Measurements from ENCODE around the gene CDHR1. TPM values are rescaled to one million over a fixed set of nuclear protein-coding genes. Genes with fewer than 3 reads are reported as not detected.
"Not testable (repeated sequence)": the region's sequence is repeated elsewhere in the genome, so short reads cannot be mapped to it uniquely, and the experiment has no call there.

CDHR1 gene
- total RNA-seq (0.52 TPM), polyA plus RNA-seq (1.3 TPM)
- long read RNA-seq, donor 1: 0 reads
- long read RNA-seq, donor 2: 0 reads
- long read RNA-seq, donor 3: 0 reads
- long read RNA-seq, donor 4: 0 reads
- long read RNA-seq, donor 5: 0 reads
- long read RNA-seq, donor 6: 0 reads
- long read RNA-seq, donor 7: 0 reads
- long read RNA-seq, donor 8: 0 reads
- long read RNA-seq, donor 9: 0 reads
- long read RNA-seq, donor 10: 0 reads

DNA sequence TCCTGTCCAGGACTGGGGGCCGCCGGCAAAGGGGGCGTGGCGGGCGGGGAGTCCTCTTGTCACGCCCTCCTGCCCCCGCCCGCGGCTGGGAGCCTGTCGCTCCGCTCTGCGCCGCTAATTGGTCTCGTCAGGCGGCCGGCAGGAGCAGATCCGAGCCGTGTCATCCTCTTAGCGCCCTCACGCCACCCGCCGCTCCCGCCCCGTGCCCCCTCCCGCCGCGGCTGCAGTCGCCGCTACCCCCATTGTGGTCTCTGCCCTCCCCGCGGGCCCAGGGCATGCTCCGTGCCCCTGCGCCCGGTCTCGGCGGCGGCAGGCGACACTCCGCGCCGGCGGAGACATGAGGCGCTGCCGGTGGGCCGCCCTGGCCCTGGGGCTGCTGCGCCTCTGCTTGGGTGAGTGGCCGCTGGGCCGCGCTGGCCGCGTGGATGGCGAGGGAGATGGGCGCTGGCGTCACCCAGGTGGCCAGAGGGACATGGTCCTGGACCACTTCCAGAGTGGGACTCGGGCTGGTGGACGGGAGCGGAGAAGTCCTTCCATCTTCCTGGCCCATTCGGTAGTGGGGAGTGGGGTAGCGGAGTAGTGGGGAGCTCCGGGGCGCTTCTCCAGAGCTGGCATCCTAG lies at the start of gene CDHR1:
CDHR1 (plus strand) TSS at position 114 of the 620 bp plus-strand sequence; CDS start at position 338, 224 bp downstream.
- Histone ChIP-seq H3K4me1 (ENCODE audit: control insufficient read depth in 2 of 2, insufficient read depth in 2 of 2, low read length in 2 of 2) (peaks cover 22 to 34% of the 10 kb centered on the region in 2 donors), H3K36me3 (ENCODE audit: control insufficient read depth in 2 of 2, insufficient read depth in 2 of 2, low read length in 1 of 2) (no peaks in the 10 kb centered on the region), H3K27me3 (ENCODE audit: control insufficient read depth in 2 of 2, insufficient read depth in 1 of 2, low read length in 1 of 2) (peaks cover 10 to 72% of the 10 kb centered on the region in 2 donors), H3K9me3 (ENCODE audit: control insufficient read depth in 2 of 2, insufficient read depth in 1 of 2, low read length in 1 of 2) (no peaks in the 10 kb centered on the region), H3K27ac (ENCODE audit: low read depth in 1 of 2, low read length in 1 of 2) (no peak within 1 kb of the TSS), H3K4me3 (ENCODE audit: low read length in 2 of 2) (peak within 1 kb of the TSS in 1 of 2 donors; percentile 53)
- 2% methylated on average over 61 of the region's 61 CpGs for WGBS
- DNase-seq (ENCODE audit: low read depth in 6 of 9, low spot score in 9 of 9): peak in 1 of 9 donors; percentile 43

DNA sequence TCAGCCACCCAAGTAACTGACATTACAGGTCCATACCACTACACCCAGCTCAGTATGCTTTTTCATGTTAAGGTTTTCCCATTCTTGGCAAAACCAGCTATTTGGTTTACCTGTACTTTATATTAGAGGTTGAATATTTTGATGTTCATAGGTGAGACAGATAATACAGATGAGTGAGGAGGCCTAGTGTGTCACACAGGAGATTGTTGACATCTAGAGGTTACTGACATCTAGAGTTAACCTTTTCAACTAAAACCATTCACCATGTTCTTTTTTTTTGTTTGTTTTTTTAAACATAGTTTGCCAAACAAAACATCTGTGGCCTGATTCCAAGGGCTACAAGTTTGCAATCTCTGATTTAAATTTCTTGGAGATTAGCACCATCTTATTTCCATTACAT lies 47.0 kb upstream of the CDHR1 start:
- no peak overlapping the region for H3K27ac ChIP-seq (ENCODE audit: low read depth in 1 of 2, low read length in 1 of 2)

DNA sequence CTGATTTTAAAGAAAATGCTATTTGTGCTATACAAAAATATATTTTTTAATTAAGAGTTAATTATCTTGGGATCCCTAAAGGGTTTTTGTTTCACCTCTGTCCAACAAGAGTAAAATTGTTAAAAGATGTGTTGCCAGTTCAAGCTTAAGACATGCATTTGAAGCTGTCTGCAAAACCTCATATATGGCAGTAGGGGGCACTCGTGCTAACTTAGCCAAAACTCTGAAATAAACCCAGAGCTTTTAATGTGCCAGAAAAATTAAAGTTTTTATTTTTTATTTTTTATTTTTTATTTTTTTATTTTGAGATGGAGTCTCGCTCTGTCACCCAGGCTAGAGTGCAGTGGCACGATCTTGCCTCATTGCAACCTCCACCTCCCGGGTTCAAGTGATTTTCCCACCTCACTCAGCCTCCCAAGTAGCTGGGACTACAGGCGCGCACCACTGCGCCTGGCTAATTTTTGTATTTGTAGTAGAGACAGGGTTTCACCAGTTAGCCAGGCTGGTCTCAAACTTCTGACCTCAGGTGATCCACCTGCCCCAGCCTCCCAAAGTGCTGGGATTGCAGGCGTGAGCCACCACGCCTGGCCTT lies 46.2 kb upstream of the CDHR1 start:
- H3K27ac ChIP-seq (ENCODE audit: low read depth in 1 of 2, low read length in 1 of 2); H3K4me3 ChIP-seq (ENCODE audit: low read length in 2 of 2); H3K4me1 ChIP-seq (ENCODE audit: control insufficient read depth in 2 of 2, insufficient read depth in 2 of 2, low read length in 2 of 2); H3K27me3 ChIP-seq (ENCODE audit: control insufficient read depth in 2 of 2, insufficient read depth in 1 of 2, low read length in 1 of 2); H3K9me3 ChIP-seq (ENCODE audit: control insufficient read depth in 2 of 2, insufficient read depth in 1 of 2, low read length in 1 of 2): not testable (repeated sequence)
- DNase-seq (ENCODE audit: low read depth in 6 of 9, low spot score in 9 of 9): peak in 3 of 9 donors; percentile 17 to 53 (median 42)
- WGBS: 85% methylated on average over 9 of the region's 9 CpGs
- H3K36me3 ChIP-seq (ENCODE audit: control insufficient read depth in 2 of 2, insufficient read depth in 2 of 2, low read length in 1 of 2): peaks cover 32 to 76% of the 10 kb centered on the region in 2 donors

More for the DNA sequence above, 47.0 kb upstream of the CDHR1 start:
- no peaks in the 10 kb centered on the region for H3K4me1 ChIP-seq (ENCODE audit: control insufficient read depth in 2 of 2, insufficient read depth in 2 of 2, low read length in 2 of 2)
- H3K9me3 ChIP-seq (ENCODE audit: control insufficient read depth in 2 of 2, insufficient read depth in 1 of 2, low read length in 1 of 2): no peaks in the 10 kb centered on the region
- H3K4me3 ChIP-seq (ENCODE audit: low read length in 2 of 2): no peak overlapping the region
- H3K36me3 ChIP-seq (ENCODE audit: control insufficient read depth in 2 of 2, insufficient read depth in 2 of 2, low read length in 1 of 2): peaks cover 32 to 77% of the 10 kb centered on the region in 2 donors
- DNase-seq (ENCODE audit: low read depth in 6 of 9, low spot score in 9 of 9): no peak
- H3K27me3 ChIP-seq (ENCODE audit: control insufficient read depth in 2 of 2, insufficient read depth in 1 of 2, low read length in 1 of 2): no peaks in the 10 kb centered on the region

DNA sequence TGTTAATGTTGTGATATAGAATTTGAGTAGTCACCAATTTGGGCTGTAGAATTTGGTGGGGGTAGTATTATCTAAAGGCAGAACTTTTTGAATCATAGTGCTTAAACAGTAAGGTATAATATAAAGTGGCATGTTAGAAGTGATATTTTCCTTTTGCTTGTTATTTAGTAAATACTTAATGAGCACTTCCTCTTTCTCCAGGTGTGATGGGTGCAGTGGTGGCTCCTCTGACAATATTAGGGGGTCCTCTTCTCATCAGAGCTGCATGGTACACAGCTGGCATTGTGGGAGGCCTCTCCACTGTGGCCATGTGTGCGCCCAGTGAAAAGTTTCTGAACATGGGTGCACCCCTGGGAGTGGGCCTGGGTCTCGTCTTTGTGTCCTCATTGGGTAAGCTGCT lies 44.5 kb upstream of the CDHR1 start:
- H3K9me3 ChIP-seq (ENCODE audit: control insufficient read depth in 2 of 2, insufficient read depth in 1 of 2, low read length in 1 of 2): no peaks in the 10 kb centered on the region
- WGBS: 98% methylated on average over 2 of the region's 2 CpGs
- no peaks in the 10 kb centered on the region for H3K27me3 ChIP-seq (ENCODE audit: control insufficient read depth in 2 of 2, insufficient read depth in 1 of 2, low read length in 1 of 2)
- H3K36me3 ChIP-seq (ENCODE audit: control insufficient read depth in 2 of 2, insufficient read depth in 2 of 2, low read length in 1 of 2): peaks cover 33 to 69% of the 10 kb centered on the region in 2 donors
- H3K4me1 ChIP-seq (ENCODE audit: control insufficient read depth in 2 of 2, insufficient read depth in 2 of 2, low read length in 2 of 2): no peaks in the 10 kb centered on the region
- no peak overlapping the region for H3K4me3 ChIP-seq (ENCODE audit: low read length in 2 of 2)
- H3K27ac ChIP-seq (ENCODE audit: low read depth in 1 of 2, low read length in 1 of 2): no peak overlapping the region
- DNase-seq (ENCODE audit: low read depth in 6 of 9, low spot score in 9 of 9): no peak

DNA sequence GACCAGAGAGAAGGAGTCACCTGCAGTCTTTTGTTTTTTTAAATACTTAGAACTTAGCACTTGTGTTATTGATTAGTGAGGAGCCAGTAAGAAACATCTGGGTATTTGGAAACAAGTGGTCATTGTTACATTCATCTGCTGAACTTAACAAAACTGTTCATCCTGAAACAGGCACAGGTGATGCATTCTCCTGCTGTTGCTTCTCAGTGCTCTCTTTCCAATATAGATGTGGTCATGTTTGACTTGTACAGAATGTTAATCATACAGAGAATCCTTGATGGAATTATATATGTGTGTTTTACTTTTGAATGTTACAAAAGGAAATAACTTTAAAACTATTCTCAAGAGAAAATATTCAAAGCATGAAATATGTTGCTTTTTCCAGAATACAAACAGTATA lies 41.6 kb upstream of the CDHR1 start:
- Histone ChIP-seq H3K27ac (ENCODE audit: low read depth in 1 of 2, low read length in 1 of 2) (no peak overlapping the region), H3K27me3 (ENCODE audit: control insufficient read depth in 2 of 2, insufficient read depth in 1 of 2, low read length in 1 of 2) (no peaks in the 10 kb centered on the region), H3K4me1 (ENCODE audit: control insufficient read depth in 2 of 2, insufficient read depth in 2 of 2, low read length in 2 of 2) (no peaks in the 10 kb centered on the region), H3K36me3 (ENCODE audit: control insufficient read depth in 2 of 2, insufficient read depth in 2 of 2, low read length in 1 of 2) (peaks cover 28 to 45% of the 10 kb centered on the region in 2 donors), H3K9me3 (ENCODE audit: control insufficient read depth in 2 of 2, insufficient read depth in 1 of 2, low read length in 1 of 2) (no peaks in the 10 kb centered on the region), H3K4me3 (ENCODE audit: low read length in 2 of 2) (no peak overlapping the region)
- no peak for DNase-seq (ENCODE audit: low read depth in 6 of 9, low spot score in 9 of 9)

DNA sequence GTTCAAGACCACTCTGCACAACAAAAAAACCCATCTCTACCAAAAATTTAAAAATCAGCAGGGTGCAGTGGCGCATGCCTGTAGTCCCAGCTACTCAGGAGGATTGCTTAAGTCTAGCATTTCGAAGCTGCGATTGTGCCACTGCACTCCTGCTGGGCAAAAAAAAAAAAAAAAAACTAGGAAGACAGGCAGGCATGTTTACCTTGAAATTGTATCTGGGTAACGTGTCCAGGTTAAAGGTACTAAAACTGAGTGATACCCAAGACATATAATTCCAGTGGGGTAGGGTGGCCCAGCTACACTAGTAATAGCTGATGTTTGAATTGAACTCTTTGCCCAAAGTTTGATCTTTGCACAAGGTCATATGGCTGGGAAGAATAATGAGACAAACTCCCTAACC lies 38.8 kb upstream of the CDHR1 start:
- no peaks in the 10 kb centered on the region for H3K9me3 ChIP-seq (ENCODE audit: control insufficient read depth in 2 of 2, insufficient read depth in 1 of 2, low read length in 1 of 2)
- peaks cover 2 to 6% of the 10 kb centered on the region in 2 donors for H3K27me3 ChIP-seq (ENCODE audit: control insufficient read depth in 2 of 2, insufficient read depth in 1 of 2, low read length in 1 of 2)
- H3K27ac ChIP-seq (ENCODE audit: low read depth in 1 of 2, low read length in 1 of 2): no peak overlapping the region
- DNase-seq (ENCODE audit: low read depth in 6 of 9, low spot score in 9 of 9): no peak
- H3K36me3 ChIP-seq (ENCODE audit: control insufficient read depth in 2 of 2, insufficient read depth in 2 of 2, low read length in 1 of 2): peaks cover 14 to 25% of the 10 kb centered on the region in 2 donors
- H3K4me3 ChIP-seq (ENCODE audit: low read length in 2 of 2): no peak overlapping the region
- 95% methylated on average over 4 of the region's 4 CpGs for WGBS
- H3K4me1 ChIP-seq (ENCODE audit: control insufficient read depth in 2 of 2, insufficient read depth in 2 of 2, low read length in 2 of 2): no peaks in the 10 kb centered on the region

GRCh38 chr10:84156009-84156408 lies 38.3 kb upstream of the CDHR1 start:
- Histone ChIP-seq H3K36me3 (ENCODE audit: control insufficient read depth in 2 of 2, insufficient read depth in 2 of 2, low read length in 1 of 2) (peaks cover 10 to 20% of the 10 kb centered on the region in 2 donors), H3K27ac (ENCODE audit: low read depth in 1 of 2, low read length in 1 of 2) (no peak overlapping the region), H3K4me3 (ENCODE audit: low read length in 2 of 2) (no peak overlapping the region), H3K9me3 (ENCODE audit: control insufficient read depth in 2 of 2, insufficient read depth in 1 of 2, low read length in 1 of 2) (no peaks in the 10 kb centered on the region), H3K4me1 (ENCODE audit: control insufficient read depth in 2 of 2, insufficient read depth in 2 of 2, low read length in 2 of 2) (no peaks in the 10 kb centered on the region), H3K27me3 (ENCODE audit: control insufficient read depth in 2 of 2, insufficient read depth in 1 of 2, low read length in 1 of 2) (peaks cover 2 to 6% of the 10 kb centered on the region in 2 donors)
- no peak for DNase-seq (ENCODE audit: low read depth in 6 of 9, low spot score in 9 of 9)
- 98% methylated on average over 2 of the region's 2 CpGs for WGBS

DNA sequence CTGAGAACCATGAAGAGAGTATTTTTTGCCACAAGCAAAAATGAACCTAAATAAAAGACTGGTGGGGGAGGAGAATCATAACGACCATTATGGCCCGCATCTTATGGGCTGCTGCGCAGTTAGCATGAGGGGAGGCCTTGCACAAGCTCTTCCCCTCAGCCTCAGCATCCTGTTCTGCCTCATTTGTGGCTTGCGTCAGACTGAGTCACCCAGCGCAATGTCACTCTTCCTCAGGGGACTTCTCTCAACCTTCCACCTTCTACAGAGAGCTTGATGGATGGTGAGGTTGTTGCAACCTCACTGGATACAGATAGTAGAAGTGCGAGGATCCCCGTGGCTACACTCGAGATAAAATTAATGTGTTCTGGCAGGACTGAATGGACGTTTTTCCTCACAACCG lies 37.6 kb upstream of the CDHR1 start:
- H3K27ac ChIP-seq (ENCODE audit: low read depth in 1 of 2, low read length in 1 of 2): no peak overlapping the region
- no peaks in the 10 kb centered on the region for H3K4me1 ChIP-seq (ENCODE audit: control insufficient read depth in 2 of 2, insufficient read depth in 2 of 2, low read length in 2 of 2)
- H3K27me3 ChIP-seq (ENCODE audit: control insufficient read depth in 2 of 2, insufficient read depth in 1 of 2, low read length in 1 of 2): peaks cover 2 to 6% of the 10 kb centered on the region in 2 donors
- no peak overlapping the region for H3K4me3 ChIP-seq (ENCODE audit: low read length in 2 of 2)
- peaks cover 9 to 17% of the 10 kb centered on the region in 2 donors for H3K36me3 ChIP-seq (ENCODE audit: control insufficient read depth in 2 of 2, insufficient read depth in 2 of 2, low read length in 1 of 2)
- 85% methylated on average over 10 of the region's 10 CpGs for WGBS
- no peak for DNase-seq (ENCODE audit: low read depth in 6 of 9, low spot score in 9 of 9)
- no peaks in the 10 kb centered on the region for H3K9me3 ChIP-seq (ENCODE audit: control insufficient read depth in 2 of 2, insufficient read depth in 1 of 2, low read length in 1 of 2)

GRCh38 chr10:84158061-84158460 lies 36.3 kb upstream of the CDHR1 start:
- WGBS: 98% methylated on average over 2 of the region's 2 CpGs
- H3K4me1 ChIP-seq (ENCODE audit: control insufficient read depth in 2 of 2, insufficient read depth in 2 of 2, low read length in 2 of 2): no peaks in the 10 kb centered on the region
- no peak overlapping the region for H3K4me3 ChIP-seq (ENCODE audit: low read length in 2 of 2)
- peaks cover 9% of the 10 kb centered on the region in 2 donors for H3K36me3 ChIP-seq (ENCODE audit: control insufficient read depth in 2 of 2, insufficient read depth in 2 of 2, low read length in 1 of 2)
- peaks cover 2 to 6% of the 10 kb centered on the region in 2 donors for H3K27me3 ChIP-seq (ENCODE audit: control insufficient read depth in 2 of 2, insufficient read depth in 1 of 2, low read length in 1 of 2)
- H3K9me3 ChIP-seq (ENCODE audit: control insufficient read depth in 2 of 2, insufficient read depth in 1 of 2, low read length in 1 of 2): no peaks in the 10 kb centered on the region
- no peak for DNase-seq (ENCODE audit: low read depth in 6 of 9, low spot score in 9 of 9)
- no peak overlapping the region for H3K27ac ChIP-seq (ENCODE audit: low read depth in 1 of 2, low read length in 1 of 2)
